ENCODE measurements around the gene HSD11B1.

The HSD11B1 gene

GRCh38 chr1:209704584-209704983 is at the start of gene HSD11B1:
Gene HSD11B1, plus strand, starts transcription at chr1:209704846. Its CDS starts 97 bp downstream, at chr1:209704943.
- DNase-seq (ENCODE audit: low read depth): no peak

GRCh38 chr1:209655411-209656231 is 49.0 kb upstream of the HSD11B1 start:
- no peak for DNase-seq (ENCODE audit: low read depth)

- DNase-seq (ENCODE audit: low read depth): no peak
These were observed 47.3 kb upstream of the HSD11B1 start for GRCh38 chr1:209657140-209657879.

GRCh38 chr1:209657918-209658317 is 46.7 kb upstream of the HSD11B1 start:
- no peak for DNase-seq (ENCODE audit: low read depth)

- DNase-seq (ENCODE audit: low read depth): no peak
These were observed 44.7 kb upstream of the HSD11B1 start for GRCh38 chr1:209659909-209660308.

- no peak for DNase-seq (ENCODE audit: low read depth)
These were observed 43.6 kb upstream of the HSD11B1 start for GRCh38 chr1:209661071-209661470.

- no peak for DNase-seq (ENCODE audit: low read depth)
These were observed 41.7 kb upstream of the HSD11B1 start for GRCh38 chr1:209662879-209663327.

GRCh38 chr1:209667103-209667502 is 37.5 kb upstream of the HSD11B1 start:
- DNase-seq (ENCODE audit: low read depth): no peak

- DNase-seq (ENCODE audit: low read depth): no peak
These were observed 36.9 kb upstream of the HSD11B1 start for GRCh38 chr1:209667708-209668107.

GRCh38 chr1:209670441-209671082 is 34.1 kb upstream of the HSD11B1 start:
- no peak for DNase-seq (ENCODE audit: low read depth)

GRCh38 chr1:209672705-209673630 is 31.7 kb upstream of the HSD11B1 start:
- DNase-seq (ENCODE audit: low read depth): no peak

- DNase-seq (ENCODE audit: low read depth): no peak
These were observed 30.8 kb upstream of the HSD11B1 start for GRCh38 chr1:209673631-209674417.

- peak; percentile 19 for DNase-seq (ENCODE audit: low read depth)
These were observed 29.6 kb upstream of the HSD11B1 start, which contains the start of gene G0S2 for GRCh38 chr1:209674957-209675564. Gene G0S2, plus strand, starts transcription at chr1:209675412. Its CDS starts 273 bp downstream, at chr1:209675685.

- DNase-seq (ENCODE audit: low read depth): no peak
These were observed 29.0 kb upstream of the HSD11B1 start for GRCh38 chr1:209675565-209676154.

GRCh38 chr1:209678981-209679539 is 25.6 kb upstream of the HSD11B1 start:
- DNase-seq (ENCODE audit: low read depth): no peak

GRCh38 chr1:209685821-209686220 is 18.8 kb upstream of the HSD11B1 start:
- DNase-seq (ENCODE audit: low read depth): no peak

- DNase-seq (ENCODE audit: low read depth): no peak
These were observed 18.3 kb upstream of the HSD11B1 start for GRCh38 chr1:209686322-209686721.

- DNase-seq (ENCODE audit: low read depth): no peak
These were observed 15.9 kb upstream of the HSD11B1 start for GRCh38 chr1:209688746-209689234.

GRCh38 chr1:209689477-209689876 is 15.2 kb upstream of the HSD11B1 start:
- DNase-seq (ENCODE audit: low read depth): no peak

All from stimulated activated CD4-positive, alpha-beta T cell treated with anti-CD3 and anti-CD28 coated beads, Interleukin-2, amount 100 ng/mL, for 4 hours (primary cell).